ENCODE measurements around the gene GAS1. TPM values are rescaled to one million over a fixed set of nuclear protein-coding genes. Genes with fewer than 3 reads are reported as not detected.

Gene GAS1
- total and polyA plus RNA-seq, 4 donors, result 0.46 to 7.4 (median 1.1) TPM

- Histone ChIP-seq H3K4me3 (ENCODE audit: low read depth in 1 of 3, low read length in 3 of 3) (no peak overlapping the region), H3K9ac (ENCODE audit: low read depth in 1 of 2, low read length in 2 of 2) (no peak overlapping the region), H3K27ac (ENCODE audit: low read depth in 1 of 2, low read length in 2 of 2) (no peak overlapping the region), H3K36me3 (ENCODE audit: control insufficient read depth in 4 of 4, insufficient read depth in 3 of 4, low read depth in 1 of 4, low read length in 3 of 4) (no peaks in the 10 kb centered on the region), H3K9me3 (ENCODE audit: control insufficient read depth in 4 of 4, low read length in 3 of 4) (no peaks in the 10 kb centered on the region), H3K4me1 (ENCODE audit: control insufficient read depth in 4 of 4, insufficient read depth in 4 of 4, low read length in 3 of 4) (no peaks in the 10 kb centered on the region), H3K27me3 (ENCODE audit: control insufficient read depth in 4 of 4, insufficient read depth in 4 of 4, low read length in 3 of 4) (peaks cover 0 to 2% (median 0%) of the 10 kb centered on the region in 4 donors)
- no peak for DNase-seq (ENCODE audit: low spot score)
- 81% methylated on average over 1 of the region's 1 CpG for WGBS
- no peak for TF ChIP-seq FOXA2 (IDR thresholded peaks at IDR 0.05)
- no peak for TF ChIP-seq CTCF (IDR thresholded peaks at IDR 0.05; ENCODE audit: low read depth, low read length, missing input control)
- no peak for TF ChIP-seq JUND (IDR thresholded peaks at IDR 0.05)
- TF ChIP-seq EGR1 (IDR thresholded peaks at IDR 0.05; ENCODE audit: low read depth in 2 of 2), result no peak
- TF ChIP-seq RAD21 (IDR thresholded peaks at IDR 0.05), result no peak
- no peak for TF ChIP-seq HNF4G (IDR thresholded peaks at IDR 0.05)
- no peak for TF ChIP-seq RXRA (IDR thresholded peaks at IDR 0.05)
Measured at GRCh38 chr9:86979657-86980056, 32.4 kb upstream of the GAS1 start.

GRCh38 chr9:86978922-86979474 is 31.7 kb upstream of the GAS1 start:
- no peak for DNase-seq (ENCODE audit: low spot score)
- 84% methylated on average over 6 of the region's 6 CpGs for WGBS
- no peak overlapping the region for H3K27ac ChIP-seq (ENCODE audit: low read depth in 1 of 2, low read length in 2 of 2)

More at GRCh38 chr9:86978922-86979474, 31.7 kb upstream of the GAS1 start:
- TF ChIP-seq RXRA (IDR thresholded peaks at IDR 0.05), result no peak
- TF ChIP-seq EGR1 (IDR thresholded peaks at IDR 0.05; ENCODE audit: low read depth in 2 of 2), result no peak
- no peak for TF ChIP-seq FOXA1 (IDR thresholded peaks at IDR 0.05)
- no peak for TF ChIP-seq TAF1 (conservative IDR thresholded peaks at IDR 0.05)
- no peak for TF ChIP-seq JUND (IDR thresholded peaks at IDR 0.05)
- no peak for TF ChIP-seq MAX (IDR thresholded peaks at IDR 0.05)
- no peak for TF ChIP-seq SP1 (IDR thresholded peaks at IDR 0.05)
- TF ChIP-seq HNF4G (IDR thresholded peaks at IDR 0.05), result no peak
- TF ChIP-seq YY1 (IDR thresholded peaks at IDR 0.05), result no peak
- no peak for TF ChIP-seq HNF4A (conservative IDR thresholded peaks at IDR 0.05)
- TF ChIP-seq REST (IDR thresholded peaks at IDR 0.05), result no peak
- no peak for TF ChIP-seq ATF3 (IDR thresholded peaks at IDR 0.05)
- TF ChIP-seq GABPA (IDR thresholded peaks at IDR 0.05 in 1 of 2, conservative IDR thresholded peaks at IDR 0.05 in 1 of 2), result no peak
- no peak for TF ChIP-seq ZBTB33 (IDR thresholded peaks at IDR 0.05)
- TF ChIP-seq CTCF (IDR thresholded peaks at IDR 0.05; ENCODE audit: low read depth, low read length, missing input control), result no peak
- TF ChIP-seq RAD21 (IDR thresholded peaks at IDR 0.05), result no peak
- no peak for TF ChIP-seq NR2F2 (IDR thresholded peaks at IDR 0.05)
- no peak for TF ChIP-seq FOXA2 (IDR thresholded peaks at IDR 0.05)
- Histone ChIP-seq H3K9me3 (ENCODE audit: control insufficient read depth in 4 of 4, low read length in 3 of 4) (no peaks in the 10 kb centered on the region), H3K4me1 (ENCODE audit: control insufficient read depth in 4 of 4, insufficient read depth in 4 of 4, low read length in 3 of 4) (no peaks in the 10 kb centered on the region), H3K4me3 (ENCODE audit: low read depth in 1 of 3, low read length in 3 of 3) (no peak overlapping the region), H3K36me3 (ENCODE audit: control insufficient read depth in 4 of 4, insufficient read depth in 3 of 4, low read depth in 1 of 4, low read length in 3 of 4) (no peaks in the 10 kb centered on the region), H3K9ac (ENCODE audit: low read depth in 1 of 2, low read length in 2 of 2) (no peak overlapping the region), H3K27me3 (ENCODE audit: control insufficient read depth in 4 of 4, insufficient read depth in 4 of 4, low read length in 3 of 4) (peaks cover 0 to 2% (median 0%) of the 10 kb centered on the region in 4 donors)

Data from liver (tissue), 9 donors.